Inferior parietal cortex (tissue), 1 donor: ENCODE measurements around the gene DCAF6.
"Not testable (repeated sequence)": the region's sequence is repeated elsewhere in the genome, so short reads cannot be mapped to it uniquely, and the experiment has no call there.

ENCODE experiments used
- DNase-seq: peaks from one replicate; pipeline ENCODE4 v3.0.0-alpha.2; 2016; ENCODE audit errors: extremely low spot score

Gene DCAF6

DNA sequence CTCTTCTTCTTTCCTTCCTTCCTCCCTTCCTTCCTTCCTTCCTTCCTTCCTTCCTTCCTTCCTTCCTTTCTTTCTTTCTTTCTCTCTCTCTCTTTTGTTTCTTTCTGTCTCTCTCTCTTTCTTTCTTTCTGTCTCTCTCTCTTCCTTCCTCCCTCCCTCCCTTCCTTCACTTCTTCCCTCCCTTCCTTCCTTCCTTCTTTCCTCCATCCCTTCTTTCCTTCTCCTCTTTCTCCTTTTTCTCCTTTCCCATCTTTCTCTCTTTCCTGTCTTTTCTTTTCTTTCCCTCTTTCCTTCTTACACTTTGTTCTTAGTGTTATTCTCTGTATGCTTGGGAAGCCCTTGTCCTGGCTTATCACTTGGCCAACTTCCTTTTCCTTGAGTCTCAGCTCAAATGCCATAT lies 72.8 kb downstream of the DCAF6 start:
- no peak for DNase-seq

DNA sequence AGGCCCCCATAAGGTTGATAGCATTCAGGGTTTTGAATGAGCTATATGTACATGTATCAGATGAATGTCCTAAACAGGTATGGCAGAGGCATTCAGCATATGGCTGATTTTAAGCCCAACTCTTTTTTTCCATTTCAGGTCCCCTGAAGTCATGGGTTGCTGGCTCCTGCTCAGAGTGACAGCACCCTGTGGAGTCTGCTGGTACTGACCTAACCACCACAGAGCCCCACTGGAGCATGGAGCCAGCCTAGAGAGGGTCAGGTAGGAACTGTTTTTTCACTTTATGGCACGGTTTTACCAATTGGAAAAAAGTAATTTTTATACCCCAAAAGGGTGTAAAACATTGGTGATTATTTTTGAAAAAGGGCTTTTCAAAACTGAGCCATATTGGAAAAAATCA lies 82.9 kb downstream of the DCAF6 start:
- no peak for DNase-seq

DNA sequence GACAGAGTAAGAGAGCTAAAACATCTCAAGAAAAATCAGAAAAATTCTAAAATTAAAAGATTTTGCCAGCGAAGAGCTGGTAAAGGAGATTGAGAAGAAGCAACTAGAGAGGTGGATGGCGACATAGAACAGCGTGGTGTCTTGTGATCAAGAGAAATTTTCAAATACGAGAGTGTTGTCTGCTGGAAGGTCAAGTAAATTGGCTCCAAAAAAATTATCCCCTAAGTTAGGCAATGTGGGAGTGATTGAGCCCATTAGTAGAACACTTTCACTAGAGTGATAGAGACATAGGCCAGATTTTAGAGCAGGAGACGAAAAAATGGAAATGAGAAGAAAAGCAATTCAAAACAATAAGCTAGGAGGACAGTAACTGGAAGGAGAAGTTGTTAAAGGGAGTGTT lies 94.7 kb downstream of the DCAF6 start:
- DNase-seq = no peak

DNA sequence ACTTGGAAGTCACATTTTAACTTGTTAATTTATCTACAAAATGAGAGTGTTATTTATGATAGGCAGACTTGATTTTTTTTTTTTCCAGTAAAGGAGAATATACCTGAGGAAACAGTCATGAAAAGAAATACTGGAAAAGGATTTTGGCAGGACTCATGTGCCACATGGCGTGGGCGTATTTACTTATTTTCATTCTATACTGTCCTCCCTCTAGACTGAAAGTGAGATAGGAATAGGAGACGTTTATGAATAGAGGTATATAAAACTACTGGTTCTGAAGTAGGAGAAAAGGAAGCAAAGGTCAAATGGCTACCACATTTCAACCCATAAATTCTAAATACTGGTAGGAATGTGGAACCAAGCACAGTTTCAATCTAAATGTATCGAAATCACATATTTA lies 95.1 kb downstream of the DCAF6 start:
- no peak for DNase-seq

DNA sequence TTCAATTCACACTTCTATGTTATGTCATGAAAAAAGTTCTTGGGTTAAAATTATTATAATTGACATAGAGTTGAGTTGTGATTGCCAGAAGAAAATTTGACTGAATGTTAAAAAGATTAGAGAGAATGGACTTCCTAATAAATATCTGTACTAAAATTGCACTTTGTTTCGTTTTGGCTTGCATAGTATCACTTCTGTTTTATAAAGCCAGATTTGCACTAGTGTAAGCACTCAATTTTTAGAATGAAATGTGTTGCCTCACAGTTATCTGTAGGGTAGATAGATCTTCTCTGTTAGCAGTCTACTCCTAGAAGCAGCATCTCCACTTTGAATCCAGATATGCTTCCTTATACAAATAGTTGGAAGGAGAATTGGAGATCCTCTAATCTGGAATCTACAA lies 95.5 kb downstream of the DCAF6 start:
- no peak for DNase-seq

DNA sequence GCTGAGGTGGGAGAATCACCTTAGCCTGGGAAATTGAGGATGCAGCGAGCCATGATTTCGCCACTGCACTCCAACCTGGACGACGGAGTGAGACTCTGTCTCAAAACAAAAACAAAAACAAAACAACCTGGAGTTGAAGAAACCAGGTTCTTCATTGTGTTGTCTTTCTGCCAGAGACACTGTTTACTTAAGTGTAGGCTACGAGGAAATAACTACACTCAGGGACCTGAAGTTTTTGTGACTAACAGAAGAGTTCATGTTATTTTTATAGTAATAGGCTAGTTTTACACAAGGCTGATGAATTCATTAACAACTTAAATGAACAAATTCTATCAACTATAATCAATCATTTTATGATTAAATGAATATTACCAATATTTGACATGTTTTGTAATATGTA lies 98.9 kb downstream of the DCAF6 start:
- no peak for DNase-seq

DNA sequence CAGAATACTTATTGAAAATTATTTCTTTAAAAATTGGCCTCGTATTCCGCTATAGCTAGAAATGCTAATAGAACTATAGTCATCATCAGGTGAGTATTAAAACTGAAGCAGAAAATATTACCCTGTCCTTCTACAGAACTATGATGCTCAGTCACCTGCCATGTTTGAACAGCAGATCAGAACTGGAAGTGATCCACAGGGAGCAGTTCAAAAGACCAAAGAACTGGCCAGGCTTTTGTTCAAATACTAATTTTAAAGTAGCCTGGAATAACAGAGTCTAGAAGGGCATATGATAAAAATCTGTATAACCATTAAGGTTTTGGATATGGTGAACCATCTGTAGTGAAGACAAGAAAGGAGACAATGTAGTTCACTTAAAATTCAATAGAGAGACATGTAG lies 105.9 kb downstream of the DCAF6 start:
- no peak for DNase-seq

DNA sequence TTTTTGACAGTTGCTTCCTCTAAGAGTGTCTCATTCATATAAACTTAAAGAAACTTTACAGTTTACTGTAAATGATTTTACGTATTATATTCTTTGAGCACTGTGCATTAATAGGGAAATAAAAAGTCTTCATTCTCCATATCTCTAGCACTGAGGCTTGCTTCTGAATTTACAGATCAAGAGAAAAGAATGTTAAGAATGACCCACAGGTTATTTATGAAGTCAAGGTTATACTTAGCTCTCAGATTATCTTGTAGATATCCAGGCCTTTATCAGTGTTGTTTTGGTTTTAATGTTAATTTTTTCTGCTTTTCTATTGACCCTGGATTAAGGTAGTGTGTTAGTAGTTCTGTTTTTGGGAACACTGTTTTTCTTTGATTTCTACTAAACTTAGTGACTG lies 108.8 kb downstream of the DCAF6 start:
- DNase-seq = no peak

DNA sequence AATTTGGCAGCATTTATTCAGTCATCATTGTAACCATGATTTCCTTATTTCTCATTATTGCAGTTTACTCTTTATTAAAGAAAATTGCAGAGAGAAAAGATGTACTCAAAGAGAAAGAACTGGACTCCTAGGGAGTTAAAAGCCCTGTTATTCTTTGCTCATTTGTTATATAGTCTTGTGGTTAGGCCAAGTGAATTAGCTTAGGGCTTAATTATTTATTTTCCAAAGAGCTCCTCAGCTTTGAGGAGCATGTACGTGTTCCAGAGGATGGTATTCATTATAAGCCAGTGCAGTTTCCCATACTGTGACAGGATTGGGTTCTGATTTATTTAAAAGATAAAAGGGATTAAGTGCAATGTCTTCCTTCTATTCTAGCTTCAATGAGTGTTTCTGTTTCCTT lies 113.8 kb downstream of the DCAF6 start:
- DNase-seq = no peak

DNA sequence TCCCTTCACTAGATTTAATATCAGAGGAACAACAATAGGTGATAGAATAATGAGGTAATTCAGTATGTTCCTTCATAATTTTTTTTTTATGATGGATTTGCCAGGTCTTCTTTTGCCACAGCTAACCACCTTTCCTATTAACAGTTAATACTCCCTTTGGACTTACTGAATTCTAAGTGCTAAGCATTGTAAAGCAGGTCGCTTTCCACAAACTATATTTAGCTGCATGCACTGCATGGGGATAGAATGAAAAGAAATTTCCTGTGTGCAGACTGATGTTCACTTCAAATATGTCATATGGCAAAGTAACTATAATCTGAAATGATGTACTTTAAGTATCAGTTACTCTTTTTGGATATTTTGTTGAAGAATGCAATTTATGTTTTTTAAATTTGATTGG lies 114.4 kb downstream of the DCAF6 start:
- no peak for DNase-seq

DNA sequence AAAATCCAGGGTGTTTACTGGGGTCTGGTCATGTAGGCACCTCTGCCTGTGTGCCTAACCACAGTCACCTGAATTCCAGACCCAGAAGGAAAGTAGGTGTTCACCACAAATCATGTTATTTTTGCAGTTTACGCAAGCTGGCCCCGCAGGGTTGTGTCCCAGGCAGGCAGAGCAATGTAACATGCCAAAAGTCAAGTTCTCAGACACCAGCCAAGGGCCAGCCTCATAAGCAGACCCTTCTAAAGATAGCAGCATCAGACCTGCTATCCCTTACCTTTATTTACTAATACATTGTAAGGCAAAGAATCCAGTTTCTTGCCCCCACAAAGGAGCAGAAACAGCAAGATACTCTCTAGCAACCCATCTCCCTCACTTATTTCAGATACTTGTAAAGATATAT lies 117.2 kb downstream of the DCAF6 start:
- no peak for DNase-seq

DNA sequence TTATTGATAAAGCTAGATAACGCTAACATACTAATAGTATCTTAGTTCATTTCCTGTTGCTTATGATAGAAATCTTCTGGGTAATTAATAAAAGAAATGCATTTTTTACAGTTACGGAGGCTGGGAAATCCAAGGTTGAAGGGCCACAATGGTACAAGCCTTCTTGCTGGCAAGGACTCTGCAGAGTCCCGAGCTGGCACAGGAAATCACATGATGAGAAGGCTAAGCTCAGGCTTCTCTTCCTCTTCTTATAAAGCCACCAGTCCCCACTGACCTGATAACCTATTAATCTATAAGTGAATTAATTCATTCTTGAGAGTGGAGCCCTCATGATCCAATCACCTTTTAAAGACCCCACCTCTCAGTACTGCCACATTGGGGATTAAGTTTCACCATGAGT lies 117.6 kb downstream of the DCAF6 start:
- DNase-seq = no peak

DNA sequence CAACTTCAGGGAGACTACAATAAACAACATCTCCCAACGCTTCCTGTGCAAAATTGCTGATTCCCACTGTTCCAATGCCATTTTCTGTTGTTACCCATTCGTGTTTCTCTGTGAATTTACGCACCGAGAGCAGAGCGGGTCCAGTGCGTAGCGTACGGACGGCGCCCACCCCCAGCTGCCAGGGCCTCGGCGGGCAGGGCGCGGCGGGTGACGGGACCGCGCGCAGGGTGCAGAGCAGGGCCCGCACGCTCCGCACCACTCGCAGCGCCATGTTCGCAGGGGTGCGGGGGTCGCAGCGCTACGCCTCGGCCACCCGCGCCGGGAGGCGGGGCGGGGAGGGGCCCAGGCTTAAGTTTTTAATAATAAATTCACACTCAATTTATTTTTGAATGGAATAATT lies 119.7 kb downstream of the DCAF6 start:
- DNase-seq = not testable (repeated sequence)

DNA sequence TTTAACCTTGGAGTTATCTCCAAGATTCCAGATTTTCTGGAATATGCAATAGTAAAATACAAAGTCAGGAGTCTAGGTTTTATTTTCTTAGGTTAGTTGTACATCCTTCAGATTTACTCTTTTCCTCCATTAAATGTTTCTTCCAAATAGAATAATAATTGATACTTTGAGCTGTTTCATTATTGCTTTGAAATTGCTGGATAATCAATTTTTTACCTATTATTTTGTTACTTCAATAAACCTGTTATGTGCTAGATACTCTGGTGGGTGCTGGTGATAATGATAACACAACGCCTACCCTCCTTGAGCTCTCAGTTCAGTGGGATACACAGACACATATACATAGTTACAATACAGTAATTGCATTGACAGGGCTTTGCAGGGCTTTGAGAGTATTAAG lies 120.9 kb downstream of the DCAF6 start:
- no peak for DNase-seq

DNA sequence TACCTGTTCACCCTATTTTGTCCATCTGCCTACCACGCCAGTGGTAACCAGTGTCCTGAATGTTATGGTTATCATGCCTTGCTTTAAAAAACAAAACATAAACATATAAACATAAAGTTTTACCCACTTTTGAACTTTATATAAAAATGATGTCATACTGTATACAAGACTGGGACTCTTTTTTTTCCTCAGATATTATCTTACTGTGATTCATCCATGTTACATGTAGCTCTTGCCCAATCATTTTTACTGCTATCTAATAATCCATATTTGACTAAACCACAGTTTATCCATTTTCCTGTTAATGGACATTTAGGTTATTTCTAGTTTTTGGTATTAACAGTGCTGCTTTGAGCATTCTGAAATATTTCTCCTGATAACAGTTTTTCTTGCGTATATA lies 121.4 kb downstream of the DCAF6 start:
- no peak for DNase-seq

DNA sequence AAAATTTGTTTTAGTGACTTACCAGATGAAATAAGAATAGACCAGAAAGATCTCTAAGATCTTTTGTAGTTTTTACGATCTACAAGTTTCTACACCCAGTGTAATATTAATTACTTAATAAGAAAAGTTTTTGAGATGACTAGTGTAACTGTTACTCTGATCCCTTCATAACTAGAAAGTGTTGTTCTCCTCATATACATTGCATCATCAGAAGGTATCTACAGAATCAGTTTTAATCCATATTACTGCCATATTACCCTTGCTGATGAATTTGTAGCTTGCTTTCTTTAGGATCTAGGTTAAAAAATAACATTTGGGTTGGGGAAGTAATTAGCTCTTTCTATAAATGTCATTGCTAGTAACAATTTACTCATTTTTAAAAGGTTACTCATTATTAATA lies 127.7 kb downstream of the DCAF6 start:
- no peak for DNase-seq

DNA sequence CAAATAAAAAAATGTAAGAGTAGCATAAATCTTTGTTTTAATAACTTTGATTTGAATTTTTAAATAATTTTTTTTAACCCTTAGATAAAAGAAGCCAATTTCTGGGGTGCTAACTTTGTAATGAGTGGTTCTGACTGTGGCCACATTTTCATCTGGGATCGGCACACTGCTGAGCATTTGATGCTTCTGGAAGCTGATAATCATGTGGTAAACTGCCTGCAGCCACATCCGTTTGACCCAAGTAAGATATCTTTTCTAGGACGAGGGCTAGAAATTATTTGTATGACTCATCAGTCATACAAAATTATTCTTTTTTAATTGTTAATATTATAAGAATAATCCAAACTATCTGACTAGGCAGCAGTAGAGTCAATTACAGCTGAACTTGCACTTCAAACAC lies 129.0 kb downstream of the DCAF6 start:
- DNase-seq = no peak

DNA sequence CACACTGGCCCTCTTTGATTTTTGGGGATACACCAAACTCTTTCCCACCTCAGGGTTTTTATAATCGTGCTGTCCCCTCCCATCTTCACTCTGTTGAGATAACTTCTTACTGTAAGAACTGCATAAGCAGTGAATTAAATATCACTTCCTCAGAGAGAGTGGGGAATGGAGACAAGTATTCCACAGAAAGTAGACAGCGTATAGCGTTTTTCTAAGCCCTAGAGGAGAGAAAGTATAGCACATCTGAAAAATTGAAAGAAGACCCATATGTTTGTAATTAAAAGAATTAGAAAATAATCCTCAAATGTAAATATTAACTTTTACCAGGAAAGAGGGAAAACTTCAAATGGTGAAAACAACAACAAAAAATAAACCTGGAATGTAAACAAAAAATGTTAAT lies 132.9 kb downstream of the DCAF6 start:
- DNase-seq = no peak

DNA sequence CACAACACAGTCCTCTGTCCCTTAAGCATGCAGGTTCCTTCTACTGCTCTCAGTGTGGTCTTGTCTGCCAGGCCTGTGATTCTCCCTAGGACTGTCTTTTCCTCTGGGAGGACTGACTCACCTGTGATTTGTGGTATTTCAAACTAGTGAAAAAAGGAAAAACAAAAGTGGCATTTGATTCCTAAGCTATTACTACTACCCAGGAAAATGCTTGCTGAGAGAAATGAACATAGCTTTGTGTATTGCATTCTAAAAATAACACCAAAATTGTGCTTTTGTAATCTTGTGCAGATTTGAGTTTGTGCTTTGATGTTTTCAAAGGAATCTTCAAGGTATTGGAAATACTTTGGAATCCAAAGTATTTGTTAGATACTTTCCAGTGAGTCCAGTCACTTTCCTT lies 143.3 kb downstream of the DCAF6 start:
- no peak for DNase-seq

DNA sequence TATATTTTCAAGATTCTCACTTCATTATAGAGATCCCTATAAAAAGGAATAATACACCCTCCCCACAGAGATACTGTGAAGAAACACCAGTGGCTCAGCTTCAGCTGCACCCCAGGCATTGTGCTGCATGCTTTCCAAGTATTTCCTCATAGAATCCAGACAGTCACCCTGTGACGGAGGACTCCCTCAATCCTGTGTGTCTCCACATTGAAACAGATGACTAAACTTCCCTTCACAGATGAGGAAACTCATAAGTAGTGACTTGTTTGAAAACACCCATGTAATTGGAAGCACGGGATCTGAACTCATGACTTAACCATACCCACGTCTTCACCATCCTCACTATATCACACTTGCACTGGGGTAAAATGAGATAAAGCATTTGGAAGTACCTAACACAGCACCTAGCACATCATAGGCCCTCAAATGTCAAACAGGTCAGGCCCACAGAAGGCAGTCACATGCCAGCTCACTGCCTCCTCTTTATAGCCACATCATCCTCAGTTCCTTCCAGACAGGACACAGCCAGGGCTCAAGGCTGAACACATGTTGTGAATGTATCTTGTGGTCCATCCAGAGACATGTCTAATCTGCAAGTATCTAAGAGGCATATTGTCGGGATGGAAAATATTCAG lies 145.0 kb downstream of the DCAF6 start:
- DNase-seq = no peak

DNA sequence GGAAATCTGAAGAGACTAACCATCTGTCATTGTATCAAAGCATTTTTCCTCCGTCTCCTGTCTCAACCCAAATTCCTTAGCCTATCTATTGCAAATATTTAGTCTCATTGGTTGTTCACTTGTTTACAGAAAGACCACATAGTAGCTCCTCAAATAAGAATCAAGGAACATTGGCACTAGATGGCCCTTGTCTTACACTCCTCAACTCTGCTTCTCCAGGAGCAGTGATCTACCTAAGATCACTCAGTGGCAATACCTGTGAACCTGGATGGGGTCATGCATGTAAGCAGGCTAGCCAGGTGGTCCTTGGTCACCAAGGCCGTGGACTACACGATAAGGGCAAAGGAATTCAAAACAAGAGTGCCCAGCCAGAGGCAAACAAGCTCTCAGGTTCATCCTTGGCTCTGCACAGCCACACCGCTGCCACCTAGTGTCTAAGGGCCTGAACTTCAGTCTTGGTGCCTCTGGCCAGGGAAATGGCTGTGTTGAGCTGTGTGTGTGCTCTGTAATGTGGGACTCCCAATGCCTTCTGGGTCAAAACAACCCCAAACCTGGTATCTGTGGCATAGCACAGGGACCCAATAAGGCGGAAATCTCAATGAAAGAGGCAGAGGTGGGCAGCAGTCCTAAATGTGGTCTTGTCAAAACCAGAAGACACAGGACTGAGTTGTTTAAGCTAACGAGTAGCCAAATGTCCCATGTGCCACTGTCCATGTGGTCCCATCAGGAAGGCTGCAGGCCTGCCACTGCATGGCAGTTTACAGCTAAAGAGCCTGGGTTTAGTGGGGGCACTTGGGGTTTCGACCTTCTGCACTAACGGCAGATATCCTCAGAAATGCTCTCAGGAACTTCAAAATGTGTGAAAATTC lies 145.8 kb downstream of the DCAF6 start:
- DNase-seq = peak; percentile 87

DNA sequence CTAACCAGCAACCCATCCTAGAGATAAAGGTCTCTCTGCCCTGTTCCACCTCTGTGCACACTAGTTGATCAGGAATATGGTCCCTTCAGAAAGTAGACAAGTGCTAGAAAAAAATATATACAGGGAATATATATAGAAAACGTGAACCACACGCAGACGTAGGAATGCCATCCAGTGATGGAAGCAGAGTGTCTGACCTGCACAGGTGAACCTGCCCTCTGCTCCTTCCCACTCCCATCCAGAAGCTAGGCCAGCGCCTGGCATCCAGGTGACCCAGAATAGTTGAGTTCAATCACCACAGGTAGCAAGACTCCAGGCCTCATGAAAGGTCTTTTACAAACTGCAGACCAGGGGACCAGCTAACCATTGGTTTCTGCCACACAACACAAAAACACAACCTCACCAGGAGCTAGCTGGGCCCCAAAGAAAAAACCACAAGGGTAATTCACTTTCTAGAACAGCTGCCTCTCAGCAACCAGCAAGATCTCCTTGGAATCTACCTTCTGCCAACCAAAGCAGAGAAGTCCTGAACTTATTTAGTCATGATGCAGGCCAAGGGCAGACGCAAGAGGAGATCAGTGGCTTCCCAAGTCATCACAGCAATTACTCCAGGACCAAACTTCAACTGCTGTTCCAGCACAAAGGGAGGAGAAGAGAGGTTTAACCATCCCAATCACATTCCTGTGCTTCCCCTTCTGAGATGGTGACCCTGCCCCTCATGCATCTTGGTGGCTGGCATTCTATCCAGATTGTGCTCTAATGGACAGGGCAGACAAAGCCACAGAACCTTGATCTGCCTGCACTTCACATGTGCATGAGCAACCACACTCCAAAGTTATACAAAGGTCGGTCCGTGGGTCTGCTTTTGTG lies 147.2 kb downstream of the DCAF6 start:
- DNase-seq = no peak
